GM23338 (cell line): Measurements from ENCODE around the gene RAB33A.

Experiments used
- CTCF ChIP-seq, 2 experiments: fragments of 200-600 bp in 1 of 2; sonication (generic) in 1 of 2; conservative IDR thresholded peaks; 2 replicates each; pipeline versions ENCODE4 v1.5.1 to v1.6.1; 2016 to 2017; ENCODE audit warnings: antibody characterized with exemption in 2 of 2, low read depth in 2 of 2, mild to moderate bottlenecking in 2 of 2, moderate library complexity in 1 of 2
- EZH2 ChIP-seq: fragments of 200-600 bp; sonication (generic); IDR thresholded peaks from one replicate; pipeline ENCODE4 v1.8.0; 2017; ENCODE audit warnings: antibody characterized with exemption, mild to moderate bottlenecking, low read depth; ENCODE audit not compliant: unreplicated experiment
- EZH2phosphoT487 ChIP-seq: fragments of 200-600 bp; sonication (generic); IDR thresholded peaks from one replicate; pipeline ENCODE4 v1.8.1; 2018; ENCODE audit warnings: antibody characterized with exemption; ENCODE audit not compliant: unreplicated experiment
- JUNB ChIP-seq: IDR thresholded peaks from one replicate; pipeline ENCODE4 v1.6.1; 2016; ENCODE audit warnings: antibody characterized with exemption; ENCODE audit not compliant: unreplicated experiment
- NANOG ChIP-seq: IDR thresholded peaks from 2 replicates; pipeline ENCODE4 v1.6.1; 2016; ENCODE audit warnings: antibody characterized with exemption, borderline replicate concordance
- POLR2AphosphoS5 ChIP-seq: IDR thresholded peaks from 2 replicates; pipeline ENCODE4 v1.6.1; 2016; ENCODE audit warnings: antibody characterized with exemption, low read depth
- REST ChIP-seq: IDR thresholded peaks from one replicate; pipeline ENCODE4 v1.6.1; 2018; ENCODE audit warnings: antibody characterized with exemption; ENCODE audit not compliant: unreplicated experiment
- ZNF331 ChIP-seq: fragments of 250-450 bp; sonication (Bioruptor Pico); IDR thresholded peaks from 2 replicates; pipeline ENCODE4 v1.5.0; 2020; ENCODE audit warnings: low read depth, mild to moderate bottlenecking, moderate library complexity

- TF ChIP-seq CTCF (conservative IDR thresholded peaks at IDR 0.05; ENCODE audit: low read depth in 2 of 2) (no peak), POLR2AphosphoS5 (no peak), REST (no peak), EZH2phosphoT487 (no peak), EZH2 (no peak), ZNF331 (CRISPR knock-in tag) (no peak), JUNB (no peak), NANOG (no peak)
Measured at GRCh38 chrX:130166503-130166777, 5.3 kb upstream of the RAB33A start.
